ENCODE measurements around the gene MS4A5. TPM values are rescaled to one million over a fixed set of nuclear protein-coding genes. Genes with fewer than 3 reads are reported as not detected.

Gene MS4A5, protein sequence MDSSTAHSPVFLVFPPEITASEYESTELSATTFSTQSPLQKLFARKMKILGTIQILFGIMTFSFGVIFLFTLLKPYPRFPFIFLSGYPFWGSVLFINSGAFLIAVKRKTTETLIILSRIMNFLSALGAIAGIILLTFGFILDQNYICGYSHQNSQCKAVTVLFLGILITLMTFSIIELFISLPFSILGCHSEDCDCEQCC
- not detected in 2 replicates for total RNA-seq

GRCh38 chr11:60429272-60429671 is at the start of gene MS4A5:
TSS of gene MS4A5 (plus strand) at chr11:60429572. CDS start at chr11:60429675, 103 bp downstream.

DNA sequence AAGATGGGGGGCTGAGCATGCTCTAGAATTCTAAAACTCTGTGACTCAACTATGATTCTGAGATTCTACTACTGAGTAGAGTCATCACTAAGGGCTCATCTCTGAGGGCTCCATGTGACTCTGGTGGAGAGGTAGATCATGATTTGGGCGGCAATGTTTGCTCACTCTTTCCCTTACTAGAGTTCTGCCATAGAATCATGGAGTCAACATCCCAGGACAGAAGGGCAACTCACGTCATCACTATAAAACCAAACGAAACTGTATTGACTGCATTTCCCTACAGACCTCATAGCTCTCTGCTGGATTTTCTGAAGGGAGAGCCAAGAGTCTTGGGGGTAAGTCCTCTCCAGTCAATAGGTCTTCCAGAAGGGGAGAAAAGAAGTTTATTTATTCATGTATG is 33.0 kb upstream of the MS4A5 start, which contains the start of gene MS4A14:
MS4A14 (plus strand) TSS at position 78 of the 400 bp plus-strand sequence; CDS start at position 198, 120 bp downstream.

DNA sequence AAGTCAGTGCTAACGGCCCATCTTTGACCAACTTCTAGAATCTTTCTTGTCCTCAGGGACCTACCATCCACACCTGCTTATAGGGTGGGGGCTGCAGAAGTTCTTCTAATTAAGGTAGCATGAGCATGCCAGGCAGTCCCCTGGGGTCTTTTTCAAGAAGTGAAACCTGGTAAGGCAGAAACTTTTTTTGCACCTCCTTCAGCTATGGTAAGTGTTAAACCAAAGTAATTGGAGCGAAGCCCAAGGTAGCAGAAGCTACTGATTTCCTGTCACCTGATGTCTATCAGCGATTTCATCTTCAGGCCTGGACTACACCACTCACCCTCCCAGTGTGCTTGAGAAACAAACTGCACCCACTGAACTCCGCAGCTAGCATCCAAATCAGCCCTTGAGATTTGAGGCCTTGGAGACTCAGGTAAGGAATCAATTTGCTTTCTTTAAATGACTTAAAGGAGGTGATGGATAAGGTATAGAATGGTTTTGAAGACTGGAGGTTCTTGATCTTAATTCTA is 26.2 kb downstream of the MS4A5 start, which contains the start of gene MS4A1:
MS4A1 (plus strand) TSS at position 317 of the 512 bp plus-strand sequence. CDS start 6,528 bp downstream, outside the sequence.

GRCh38 chr11:60492488-60493009 is 63.2 kb downstream of the MS4A5 start, which contains the start of gene MS4A12:
TSS of gene MS4A12 (plus strand) at chr11:60492778. CDS start at chr11:60497319, 4,541 bp downstream.

Other genes with a start within 250 kb of the MS4A5 start
- gene MS4A6A, start 246.5 kb upstream of the MS4A5 start, total RNA-seq: not detected in 2 replicates
- not detected in 2 replicates for gene MS4A4E, start 186.4 kb upstream of the MS4A5 start, total RNA-seq
- not detected in 2 replicates for gene MS4A4A, start 148.9 kb upstream of the MS4A5 start, total RNA-seq
- gene MS4A6E, start 102.3 kb upstream of the MS4A5 start, total RNA-seq: not detected in 2 replicates
- not detected in 2 replicates for gene MS4A7, start 51.0 kb upstream of the MS4A5 start, total RNA-seq
- not detected in 2 replicates for gene MS4A14, start 33.1 kb upstream of the MS4A5 start, total RNA-seq
- gene MS4A1, start 26.3 kb downstream of the MS4A5 start, total RNA-seq: not detected in 2 replicates
- not detected in 2 replicates for gene MS4A12, start 63.2 kb downstream of the MS4A5 start, total RNA-seq
- gene MS4A13, start 85.8 kb downstream of the MS4A5 start, total RNA-seq: not detected in 2 replicates